GM12875 (cell line): Measurements from ENCODE around the gene OR52H1.

Experiments used
- H3K4me3 ChIP-seq: one replicate; pipeline ENCODE4 v1.5.1; 2011; ENCODE audit warnings: low read depth, low read length, control low read depth
- CTCF ChIP-seq: IDR thresholded peaks from 2 replicates; pipeline ENCODE4 v1.5.1; 2011; ENCODE audit warnings: low read depth, mild to moderate bottlenecking, control low read depth, inconsistent platforms, low read length, moderate library complexity, borderline replicate concordance; ENCODE audit not compliant: insufficient read depth

OR52H1 gene

DNA sequence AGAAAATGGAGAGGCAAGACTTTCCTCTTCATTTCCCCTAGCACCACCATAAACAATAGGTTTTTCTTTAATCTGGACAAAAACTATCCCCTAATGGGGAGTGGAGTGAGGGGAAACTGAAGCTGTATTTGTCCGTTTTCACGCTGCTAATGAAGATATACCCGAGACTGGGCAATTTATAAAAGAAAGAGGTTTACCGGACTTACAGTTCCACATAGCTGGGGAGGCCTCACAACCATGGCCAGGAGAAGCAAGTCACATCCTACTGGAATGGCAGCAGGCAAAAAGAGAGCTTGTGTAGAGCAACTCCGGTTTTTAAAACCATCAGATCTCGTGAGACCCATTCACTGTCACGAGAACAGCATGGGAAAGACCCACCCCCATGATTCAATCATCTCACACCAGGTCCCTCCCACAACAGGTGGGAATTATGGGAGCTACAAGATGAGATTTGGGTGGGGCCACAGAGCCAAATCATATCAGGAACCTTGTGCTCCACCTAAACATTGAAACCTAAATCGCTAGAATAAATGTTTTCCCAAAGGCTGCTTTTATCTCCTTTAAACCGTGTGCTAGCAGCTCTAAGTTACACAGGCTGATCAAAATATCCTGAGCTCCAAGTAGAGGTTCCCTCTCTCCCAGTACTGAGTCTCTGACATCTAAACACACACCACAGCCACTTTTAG is 42.8 kb downstream of the OR52H1 start:
- TF ChIP-seq CTCF, result no peak

GRCh38 chr11:5504403-5504921 is 43.9 kb downstream of the OR52H1 start:
- TF ChIP-seq CTCF, result no peak
- H3K4me3 ChIP-seq, result no peak overlapping the region

More for the DNA sequence above, 42.8 kb downstream of the OR52H1 start:
- no peak overlapping the region for H3K4me3 ChIP-seq

GRCh38 chr11:5500393-5500801 is 47.9 kb downstream of the OR52H1 start:
- H3K4me3 ChIP-seq, result no peak overlapping the region
- TF ChIP-seq CTCF, result no peak

DNA sequence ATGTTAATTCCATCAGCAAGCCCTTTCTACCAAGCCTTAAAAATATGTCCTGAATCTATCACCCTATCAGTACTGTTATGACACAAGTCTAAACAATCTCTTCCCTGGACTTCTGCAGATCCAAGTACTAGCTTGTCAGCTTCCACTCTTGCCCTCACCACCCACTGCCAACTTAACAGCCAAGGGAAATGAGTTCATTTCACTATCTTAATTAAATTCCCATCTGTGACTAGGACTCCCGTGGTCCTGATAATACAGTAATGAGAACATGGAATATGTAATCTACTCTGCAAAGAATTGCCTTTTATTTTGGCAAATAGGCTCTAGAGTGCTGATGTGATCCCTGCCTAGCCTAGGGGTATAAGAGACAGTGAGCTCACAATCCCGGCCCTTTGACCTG is 48.7 kb downstream of the OR52H1 start:
- TF ChIP-seq CTCF, result no peak
- no peak overlapping the region for H3K4me3 ChIP-seq
